RWPE1 (cell line): Measurements from ENCODE around the gene WDR35.

Experiments
- CTCF ChIA-PET: fragments of 350-600 bp; sonication (Branson Sonifier 250); formaldehyde crosslinking; extraction: SDS; loops from one replicate; lab custom pipeline; 2021; lab: Yijun Ruan, JAX
- POLR2A ChIA-PET: fragments of 400-600 bp; formaldehyde crosslinking; extraction: SDS; loops from one replicate; lab custom pipeline; 2020; ENCODE audit warnings: antibody characterized with exemption; ENCODE audit not compliant: low non-redundant PET; lab: Yijun Ruan, JAX
- DNase-seq: peaks from one replicate; pipeline ENCODE4 v3.0.0; 2012; ENCODE audit warnings: low spot score
- H3K27ac ChIP-seq: fragments of 450-650 bp; 2 replicates; pipeline ENCODE4 v1.5.1; 2017
- TF ChIP-seq, protein P1 (sequence below): fragments of 450-650 bp; conservative IDR thresholded peaks from 2 replicates; pipeline ENCODE4 v1.5.1; 2017; ENCODE audit warnings: low read depth, mild to moderate bottlenecking

WDR35 gene

GRCh38 chr2:19900931-19901441 lies 88.9 kb downstream of the WDR35 start:
- DNase-seq, result no peak
- ChIA-PET CTCF (interaction anchor here (0.5 kb wide), 1 partner anchor 1980 kb away, joined by 3 read pairs; no protein-coding TSS in a partner anchor), POLR2A (no interaction called here)
- TF ChIP-seq, protein P1, sequence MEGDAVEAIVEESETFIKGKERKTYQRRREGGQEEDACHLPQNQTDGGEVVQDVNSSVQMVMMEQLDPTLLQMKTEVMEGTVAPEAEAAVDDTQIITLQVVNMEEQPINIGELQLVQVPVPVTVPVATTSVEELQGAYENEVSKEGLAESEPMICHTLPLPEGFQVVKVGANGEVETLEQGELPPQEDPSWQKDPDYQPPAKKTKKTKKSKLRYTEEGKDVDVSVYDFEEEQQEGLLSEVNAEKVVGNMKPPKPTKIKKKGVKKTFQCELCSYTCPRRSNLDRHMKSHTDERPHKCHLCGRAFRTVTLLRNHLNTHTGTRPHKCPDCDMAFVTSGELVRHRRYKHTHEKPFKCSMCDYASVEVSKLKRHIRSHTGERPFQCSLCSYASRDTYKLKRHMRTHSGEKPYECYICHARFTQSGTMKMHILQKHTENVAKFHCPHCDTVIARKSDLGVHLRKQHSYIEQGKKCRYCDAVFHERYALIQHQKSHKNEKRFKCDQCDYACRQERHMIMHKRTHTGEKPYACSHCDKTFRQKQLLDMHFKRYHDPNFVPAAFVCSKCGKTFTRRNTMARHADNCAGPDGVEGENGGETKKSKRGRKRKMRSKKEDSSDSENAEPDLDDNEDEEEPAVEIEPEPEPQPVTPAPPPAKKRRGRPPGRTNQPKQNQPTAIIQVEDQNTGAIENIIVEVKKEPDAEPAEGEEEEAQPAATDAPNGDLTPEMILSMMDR, result no peak
- H3K27ac ChIP-seq, result peak overlapping the region; percentile 94

GRCh38 chr2:19899985-19900930 lies 89.6 kb downstream of the WDR35 start:
- H3K27ac ChIP-seq, result no peak overlapping the region
- TF ChIP-seq, protein P1, result no peak
- DNase-seq, result peak; percentile 33
- POLR2A ChIA-PET, result no interaction called here
- CTCF ChIA-PET, result interaction anchor here (0.6 to 0.7 kb wide), 2 partner anchors 49 to 530 kb away, joined by 3 read pairs; no protein-coding TSS in a partner anchor

- TF ChIP-seq, protein P1, result no peak
- DNase-seq, result no peak
- peak overlapping the region; percentile 39 for H3K27ac ChIP-seq
- ChIA-PET CTCF (interaction anchor here (1.1 kb wide), 1 partner anchor 14 kb away, joined by 3 read pairs; no protein-coding TSS in a partner anchor), POLR2A (no interaction called here)
Measured at GRCh38 chr2:19898592-19899329, 91.1 kb downstream of the WDR35 start.

GRCh38 chr2:19897623-19898245 lies 92.2 kb downstream of the WDR35 start:
- DNase-seq, result no peak
- H3K27ac ChIP-seq, result no peak overlapping the region
- POLR2A ChIA-PET, result no interaction called here
- TF ChIP-seq, protein P1, result no peak
- CTCF ChIA-PET, result interaction anchor here (0.6 to 1.1 kb wide), 2 partner anchors 15 to 1354 kb away, joined by 3 read pairs; no protein-coding TSS in a partner anchor

DNA sequence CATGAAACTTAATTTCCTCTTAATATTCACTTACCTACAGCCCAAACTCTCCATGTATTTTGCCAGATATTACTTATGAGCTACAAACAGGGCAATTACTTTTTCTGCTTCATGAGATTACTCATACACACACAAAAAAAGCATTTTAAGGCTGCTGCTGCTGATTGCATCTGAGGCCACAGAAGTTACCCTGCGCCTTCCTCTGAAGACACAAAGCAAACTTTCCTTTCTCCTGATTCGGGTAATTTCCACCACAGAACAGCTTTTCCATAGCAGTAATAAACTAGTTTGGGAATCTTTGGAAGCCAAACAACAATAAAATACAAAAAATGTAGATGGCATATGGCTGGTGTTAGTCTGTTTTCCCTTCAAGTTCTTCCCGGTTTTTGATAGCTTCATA lies 94.4 kb downstream of the WDR35 start:
- ChIA-PET CTCF (interaction anchor here (0.7 kb wide), 1 partner anchor 143 kb away, joined by 3 read pairs; no protein-coding TSS in a partner anchor), POLR2A (no interaction called here)
- DNase-seq, result no peak
- no peak overlapping the region for H3K27ac ChIP-seq
- TF ChIP-seq, protein P1, result no peak
